HG02642 (cell line): Measurements from ENCODE around the gene FOXL2.

Experiments used
- ATAC-seq: cut with Tn5 transposase; IDR thresholded peaks from one replicate; pipeline ENCODE4 v1.9.1; 2021; ENCODE audit warnings: mild to moderate bottlenecking; ENCODE audit not compliant: unreplicated experiment, poor library complexity

FOXL2 gene

DNA sequence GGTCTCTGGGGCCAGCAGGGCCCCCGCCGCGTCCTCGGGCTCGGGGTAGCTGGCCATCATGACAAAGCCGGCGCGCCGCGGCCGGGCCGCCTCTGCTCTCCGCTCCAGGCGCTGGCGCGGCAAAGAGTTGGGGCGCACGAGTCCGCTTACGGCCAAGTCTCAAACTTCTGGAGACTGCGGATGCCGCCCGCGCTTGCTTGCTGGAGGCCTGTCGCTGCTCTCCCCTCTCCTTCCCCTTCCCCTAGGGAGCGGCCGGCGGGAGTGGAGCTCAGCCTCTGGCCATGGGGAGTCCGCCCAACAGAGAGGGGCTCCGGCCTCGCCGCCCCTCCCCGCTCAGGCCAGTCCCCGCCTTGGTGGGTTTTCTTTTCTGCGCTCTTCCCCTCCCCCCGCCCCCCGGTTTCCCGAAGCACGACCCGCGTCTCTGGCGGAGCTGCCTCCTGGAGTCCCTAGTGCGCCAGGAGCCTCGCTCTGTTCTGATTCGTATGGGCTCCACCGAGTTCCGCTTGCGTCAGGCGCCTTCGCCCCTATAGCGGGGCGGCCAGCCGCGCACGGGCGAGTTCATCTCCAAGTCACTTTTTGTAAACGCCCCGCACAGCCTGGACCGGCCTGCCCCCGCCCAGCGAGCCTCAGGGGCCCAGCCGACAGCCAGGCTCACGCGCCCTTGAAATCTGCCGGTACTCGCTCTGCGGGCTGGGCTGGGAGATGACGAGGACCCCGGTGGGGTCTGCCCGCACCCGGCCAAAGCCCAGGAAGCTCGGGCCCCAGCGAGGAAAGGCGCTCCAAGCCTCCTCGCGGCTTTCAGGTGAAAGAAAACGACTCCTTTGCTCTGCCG, at the start of gene FOXL2, which contains the start of gene FOXL2NB:
FOXL2 (minus strand) TSS at position 475 of the 832 bp plus-strand sequence; CDS start at position 60, 415 bp downstream.
FOXL2NB (plus strand) TSS at position 555 of the 832 bp plus-strand sequence; CDS start at position 703, 148 bp downstream.
- no peak for ATAC-seq

DNA sequence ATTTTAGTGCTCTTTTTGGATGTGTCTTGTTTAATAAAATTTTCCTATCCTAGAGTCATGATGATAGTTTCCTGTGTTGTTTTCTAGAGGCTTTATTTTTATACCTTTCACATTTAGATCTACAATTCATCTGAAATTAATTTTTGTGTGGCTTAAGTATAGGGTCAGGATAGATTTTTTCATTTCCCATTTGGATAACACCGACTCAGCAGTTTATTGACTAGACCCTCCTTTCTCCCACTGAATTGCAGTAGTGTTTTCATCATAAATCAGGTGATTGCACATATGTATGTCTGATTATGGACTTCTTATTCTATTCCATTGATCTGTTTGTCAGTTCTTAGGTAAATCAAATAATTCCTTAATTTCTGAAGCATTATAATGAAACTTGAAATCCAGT, 48.8 kb upstream of the FOXL2 start:
- no peak for ATAC-seq

DNA sequence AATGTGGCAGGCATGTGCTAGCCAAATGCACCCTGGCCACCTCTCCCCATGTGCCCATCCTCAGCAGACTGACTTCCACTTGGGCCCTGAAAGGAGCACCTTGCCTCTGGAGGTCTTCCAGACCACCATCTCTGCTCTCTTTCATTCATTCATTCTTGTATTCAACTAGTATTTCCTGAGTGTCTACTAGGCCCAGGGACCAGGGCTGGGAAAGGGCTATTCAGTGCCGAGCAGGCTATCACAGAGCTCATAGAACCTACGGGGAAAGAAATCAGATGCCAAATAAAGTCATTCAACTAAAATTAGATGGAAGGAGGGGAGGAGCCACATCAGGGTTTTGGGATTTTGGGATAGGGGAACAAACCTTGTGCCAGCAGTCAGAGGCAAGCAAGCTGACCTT, 40.2 kb upstream of the FOXL2 start:
- no peak for ATAC-seq

DNA sequence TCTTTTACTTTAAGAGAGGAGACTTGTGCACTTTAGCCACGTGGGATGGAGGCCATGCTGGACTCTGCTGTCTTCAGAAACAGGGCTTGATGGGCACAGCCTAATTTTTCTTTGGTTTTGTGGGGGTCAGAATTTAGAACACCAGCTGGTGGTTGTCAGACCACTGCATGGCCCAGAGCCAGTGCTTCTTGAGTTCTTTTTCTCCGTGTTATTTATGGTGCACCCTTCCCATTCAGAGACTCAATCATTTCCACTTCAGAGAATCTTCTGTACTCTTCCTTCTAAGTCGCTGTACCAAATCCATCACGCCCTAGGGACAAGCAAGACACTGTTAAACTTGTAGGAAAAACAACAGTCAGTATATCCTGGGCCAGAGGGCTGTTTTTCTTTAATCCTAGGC, 39.0 kb upstream of the FOXL2 start:
- ATAC-seq = no peak

DNA sequence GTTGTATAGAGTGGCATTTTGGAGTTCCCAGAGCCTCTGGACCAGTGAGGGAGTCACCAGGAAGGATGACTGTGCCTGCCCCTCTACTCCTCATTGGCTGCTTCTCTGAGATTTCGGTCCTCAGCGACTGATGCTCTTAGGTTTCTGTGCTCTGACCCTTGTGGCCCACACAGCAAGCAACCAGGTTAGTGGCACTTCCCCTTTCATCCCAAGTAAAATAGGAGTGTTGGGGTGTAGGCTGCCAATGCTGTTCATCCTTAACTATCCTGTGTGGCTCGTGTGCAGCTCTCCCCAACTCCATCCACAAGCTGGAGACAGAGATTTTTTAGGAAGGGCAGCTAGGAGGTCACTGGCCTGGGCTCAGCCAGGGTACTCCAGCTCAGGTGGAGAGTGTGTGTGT, 37.9 kb upstream of the FOXL2 start:
- ATAC-seq = no peak

DNA sequence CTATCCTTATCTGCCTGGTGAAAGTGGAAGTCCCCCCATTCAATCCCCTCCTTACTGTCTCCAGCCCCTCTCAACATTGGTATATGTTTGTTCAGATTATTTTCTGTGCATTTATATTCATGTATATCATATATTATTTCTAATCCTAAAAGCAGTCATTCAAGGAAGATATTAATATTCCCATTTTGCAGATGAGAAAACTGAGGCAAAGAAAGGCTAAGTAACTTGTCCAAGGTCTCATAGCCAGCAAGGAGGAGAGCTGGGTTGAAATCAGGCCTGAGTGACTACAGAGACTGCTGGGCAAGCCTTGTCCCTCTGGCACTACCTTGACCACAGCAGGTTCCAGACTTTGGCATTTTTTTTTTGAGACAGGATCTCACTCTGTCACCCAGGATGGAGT, 29.1 kb upstream of the FOXL2 start:
- no peak for ATAC-seq

DNA sequence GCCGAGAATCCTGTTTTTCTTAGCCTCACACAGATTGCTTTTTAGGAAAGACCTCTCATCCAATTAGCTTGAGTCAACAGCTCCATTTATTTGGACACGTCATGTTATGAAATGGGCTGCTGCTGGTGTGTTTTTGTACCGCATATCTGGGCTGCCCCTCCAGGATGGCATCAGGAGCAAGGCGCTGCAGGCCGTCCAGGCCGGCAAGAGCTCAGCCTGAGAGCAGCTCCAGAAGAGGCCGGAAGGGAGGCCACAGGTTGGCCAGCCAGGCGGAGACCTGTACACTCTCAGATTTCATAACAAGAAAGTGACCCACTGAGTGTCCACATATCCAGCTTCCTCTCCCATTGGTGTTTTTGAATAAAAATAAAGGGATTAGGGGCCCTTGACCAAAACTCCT, 28.4 kb upstream of the FOXL2 start:
- ATAC-seq = no peak

DNA sequence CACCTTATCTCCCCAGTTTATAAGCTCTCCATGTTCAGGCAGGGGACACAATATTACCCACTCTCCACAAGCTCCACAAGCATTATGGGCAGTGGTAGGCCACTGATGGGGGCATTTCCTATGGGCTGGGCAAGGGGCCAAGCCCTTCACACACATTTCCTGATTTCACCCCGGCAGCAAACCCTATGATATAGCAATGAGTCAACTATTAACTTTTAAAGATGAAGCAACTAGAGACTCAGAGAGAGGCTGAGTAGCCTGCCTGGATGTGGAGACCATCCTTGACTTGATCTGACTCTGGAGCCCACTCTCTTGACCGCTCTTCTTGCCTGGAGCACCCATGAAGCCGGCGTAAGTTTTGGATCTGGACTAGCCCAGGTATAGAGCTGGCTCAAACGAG, 27.5 kb upstream of the FOXL2 start:
- no peak for ATAC-seq

DNA sequence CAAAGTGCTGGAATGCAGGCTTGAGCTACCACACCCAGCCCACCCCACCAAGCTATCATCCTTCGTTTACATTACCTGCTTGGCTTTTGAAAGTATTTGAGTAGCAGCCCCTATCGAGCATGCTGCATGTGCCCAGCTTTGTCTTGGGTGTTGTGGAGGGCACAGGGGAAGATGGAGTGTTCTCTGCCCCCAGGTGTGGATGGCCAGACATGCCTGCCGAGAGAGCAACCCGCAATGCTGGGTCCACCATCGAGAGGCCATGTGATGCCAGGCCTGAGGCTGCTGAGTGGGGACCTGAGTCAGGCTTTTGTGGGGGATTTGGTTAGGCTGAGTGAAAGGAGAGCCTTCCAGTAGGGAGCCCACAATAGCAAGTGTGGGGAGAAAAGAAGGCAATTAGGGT, 26.0 kb upstream of the FOXL2 start:
- no peak for ATAC-seq

DNA sequence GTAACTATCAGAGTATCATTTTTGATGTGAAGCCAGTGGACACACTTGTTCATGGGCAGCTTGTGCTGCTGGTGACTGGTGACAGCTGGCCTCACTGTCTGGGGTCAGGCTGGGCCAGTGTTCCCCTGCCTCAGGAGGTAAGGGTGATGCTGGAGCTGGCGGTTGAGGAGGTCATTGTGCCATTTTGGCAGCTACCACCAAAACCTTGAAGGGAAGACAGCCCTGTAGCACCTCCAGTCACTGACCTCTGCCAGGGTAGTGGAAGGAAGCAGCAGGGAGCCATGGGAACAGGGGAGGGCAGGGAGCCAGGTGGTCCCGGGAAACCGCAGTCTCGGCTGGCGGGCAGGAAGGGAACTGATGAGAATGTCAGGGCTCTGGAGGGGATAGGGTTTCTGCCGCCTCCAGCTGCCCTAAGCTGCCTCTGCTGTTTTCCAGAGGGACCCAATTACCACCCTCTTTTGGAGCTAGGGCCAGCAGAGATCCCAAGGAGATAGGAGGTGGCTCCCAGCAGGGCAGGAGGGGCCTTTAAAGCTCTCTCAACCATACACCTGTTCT, 24.9 kb upstream of the FOXL2 start:
- no peak for ATAC-seq

DNA sequence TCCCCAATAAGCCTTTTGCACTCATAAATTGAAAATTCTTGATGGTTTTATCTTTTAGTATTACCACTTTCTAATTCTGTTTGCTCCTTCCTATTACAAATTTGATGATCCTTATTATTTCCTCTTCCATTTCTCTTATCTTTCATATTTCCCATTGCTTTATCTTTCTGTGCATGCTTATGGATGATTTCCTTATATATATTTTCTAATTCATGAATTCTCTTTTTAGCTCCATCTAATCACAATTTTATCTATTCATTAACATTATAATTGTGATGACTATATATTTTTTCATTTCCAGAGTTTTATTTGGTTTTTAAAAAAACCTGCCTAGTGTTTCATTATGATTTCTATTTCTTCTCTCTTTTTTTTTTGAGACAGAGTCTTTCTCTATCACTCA, 18.0 kb upstream of the FOXL2 start:
- no peak for ATAC-seq

DNA sequence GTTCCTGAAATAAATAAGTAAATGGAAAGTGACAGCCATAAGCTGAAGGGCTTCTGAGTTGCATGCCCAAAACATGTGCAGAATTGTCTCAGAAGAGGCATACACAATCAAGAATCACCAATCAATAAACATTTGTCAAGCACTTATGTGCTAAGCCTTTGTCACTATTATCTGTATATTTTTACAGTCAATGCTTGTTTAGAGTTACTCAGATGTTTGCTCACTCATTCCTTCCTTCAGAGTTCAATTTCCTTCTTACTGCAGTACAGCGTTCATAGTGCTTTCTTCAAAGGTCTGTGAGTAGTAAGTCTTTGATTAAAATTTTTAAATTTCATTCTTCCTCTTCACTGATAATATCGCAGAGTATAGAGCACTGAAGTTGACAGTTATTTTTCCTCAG, 17.3 kb upstream of the FOXL2 start:
- no peak for ATAC-seq

DNA sequence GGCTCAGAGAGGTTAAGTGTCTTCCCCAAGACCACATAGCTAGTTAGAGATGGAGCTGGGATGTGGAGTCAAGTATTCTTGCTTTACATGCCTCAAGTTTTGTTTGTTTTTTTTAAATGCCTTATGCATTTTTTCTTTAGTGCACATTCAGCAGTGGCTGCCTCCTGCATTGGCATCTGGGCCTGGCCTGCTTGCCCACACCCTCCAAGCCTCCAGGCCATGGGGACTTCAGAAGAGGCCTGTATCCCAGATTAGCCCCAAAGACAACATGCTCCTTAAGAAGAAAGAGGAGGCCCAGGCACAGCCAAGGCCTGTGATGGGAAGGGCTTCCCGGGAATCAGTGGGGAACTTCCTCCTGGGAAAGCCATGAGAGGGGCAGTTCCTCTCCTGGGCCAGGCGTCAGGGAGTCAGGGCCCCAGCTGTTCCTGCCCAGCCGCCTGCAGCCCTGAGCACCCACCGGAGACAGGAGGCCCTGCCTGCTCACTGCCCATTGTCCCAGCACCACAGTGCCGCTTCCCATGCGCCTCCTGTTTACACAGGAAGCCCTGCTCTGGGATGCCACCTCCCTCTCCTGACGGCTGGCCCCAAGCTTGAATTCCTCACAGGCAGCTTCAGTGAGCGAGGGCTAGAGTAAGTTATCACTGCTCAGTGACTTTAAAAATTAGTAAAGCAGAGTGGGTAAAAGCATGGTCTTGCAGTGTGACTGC, 16.1 kb upstream of the FOXL2 start:
- no peak for ATAC-seq

DNA sequence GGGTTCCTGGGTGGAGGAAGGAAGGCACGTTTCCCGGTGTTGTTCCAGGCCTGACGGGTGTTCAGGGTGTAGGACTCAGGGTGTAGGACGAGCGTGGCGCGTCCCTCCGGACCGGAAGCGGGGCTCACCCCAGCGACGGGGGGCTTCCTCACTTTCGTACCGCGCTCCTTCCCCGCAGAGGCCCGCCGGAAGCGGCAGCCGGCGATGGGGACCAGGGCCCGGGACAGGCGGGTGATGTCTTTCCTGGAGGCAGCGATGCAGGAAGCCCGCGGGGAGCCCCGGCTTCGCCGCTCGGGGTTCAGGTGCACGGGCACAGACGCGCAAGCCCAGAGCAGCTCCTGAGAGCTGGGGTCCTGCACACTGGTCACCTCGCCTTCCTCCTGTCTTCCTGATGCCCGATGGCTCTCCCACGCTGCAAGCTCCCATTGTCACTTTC, 13.5 kb upstream of the FOXL2 start:
- ATAC-seq = no peak

DNA sequence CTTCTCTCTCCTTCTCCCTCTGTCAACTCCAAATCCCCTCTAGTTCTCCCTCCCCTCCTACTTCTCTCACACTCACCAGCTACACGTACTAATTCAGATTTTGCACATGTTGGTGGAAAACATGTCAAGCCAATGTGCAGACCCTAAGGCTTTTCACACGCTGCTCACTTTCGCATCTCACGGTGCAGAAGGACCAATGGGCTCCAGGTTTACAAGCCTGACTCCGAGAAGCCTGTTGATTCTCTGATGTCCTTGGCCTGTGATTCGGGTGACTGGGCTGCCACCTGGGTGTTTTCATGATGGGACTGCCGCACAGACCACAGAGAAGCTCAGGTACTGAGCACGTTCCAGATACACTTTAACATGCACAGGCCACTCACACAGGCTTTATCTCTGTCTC, 3.8 kb upstream of the FOXL2 start:
- no peak for ATAC-seq

DNA sequence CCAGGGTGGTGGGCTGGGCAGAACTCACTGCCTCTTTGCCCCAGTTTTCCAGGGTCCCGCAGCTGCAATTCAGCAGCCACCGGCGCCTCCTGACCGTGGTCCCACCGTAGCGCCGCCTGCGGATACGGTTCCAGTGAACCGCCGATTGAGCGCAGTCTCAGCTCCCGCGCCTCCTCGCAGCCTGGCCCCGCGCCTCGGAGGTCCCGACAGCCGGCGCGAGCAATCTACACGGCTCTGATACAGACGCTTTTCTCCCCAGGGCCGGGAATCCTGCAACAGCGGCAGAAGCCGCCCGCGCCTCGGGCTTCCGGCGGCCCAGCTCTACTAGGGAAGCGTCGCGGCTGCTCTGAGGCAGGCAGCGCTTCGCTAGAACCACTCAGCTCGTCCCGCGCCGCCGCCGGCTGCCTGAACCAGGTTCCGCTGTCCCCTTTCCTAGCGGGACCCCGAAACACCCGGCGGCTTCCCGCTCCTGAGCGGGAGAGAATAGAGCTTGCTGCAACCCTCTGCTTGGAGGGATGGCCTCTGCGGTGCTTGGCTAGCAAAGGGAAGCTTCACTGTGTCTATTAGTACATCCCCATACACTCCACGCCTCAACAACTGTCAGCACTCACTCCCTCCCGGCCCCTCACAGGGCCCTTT, 3.2 kb upstream of the FOXL2 start:
- no peak for ATAC-seq

DNA sequence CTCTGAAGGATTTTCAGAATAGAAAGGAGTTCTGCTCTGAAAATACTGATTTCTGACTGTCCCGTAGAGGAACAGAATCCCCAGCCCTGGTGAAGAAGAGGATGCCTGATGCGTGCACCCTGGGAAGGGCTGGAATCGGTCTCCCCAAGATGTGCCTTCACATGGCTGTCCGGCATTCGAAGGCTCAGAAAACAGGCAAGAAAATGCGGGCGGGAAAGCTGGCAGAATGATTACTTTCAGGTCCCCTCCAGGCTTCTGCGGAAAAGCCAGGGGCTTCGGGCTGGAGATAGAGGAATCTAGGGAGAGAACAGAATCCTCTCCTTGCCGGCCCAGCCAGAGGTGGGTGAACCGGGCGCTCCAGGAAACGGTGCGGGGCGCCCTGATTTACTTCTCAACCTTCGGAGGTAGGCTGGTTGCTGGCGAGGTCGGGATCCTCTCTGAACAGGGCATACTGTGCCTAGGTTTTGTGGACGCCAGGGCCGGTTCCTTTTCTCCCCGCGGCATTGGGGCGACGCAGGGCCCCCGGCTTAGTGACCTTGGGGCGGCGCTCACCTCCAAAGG, 2.6 kb upstream of the FOXL2 start:
- no peak for ATAC-seq

DNA sequence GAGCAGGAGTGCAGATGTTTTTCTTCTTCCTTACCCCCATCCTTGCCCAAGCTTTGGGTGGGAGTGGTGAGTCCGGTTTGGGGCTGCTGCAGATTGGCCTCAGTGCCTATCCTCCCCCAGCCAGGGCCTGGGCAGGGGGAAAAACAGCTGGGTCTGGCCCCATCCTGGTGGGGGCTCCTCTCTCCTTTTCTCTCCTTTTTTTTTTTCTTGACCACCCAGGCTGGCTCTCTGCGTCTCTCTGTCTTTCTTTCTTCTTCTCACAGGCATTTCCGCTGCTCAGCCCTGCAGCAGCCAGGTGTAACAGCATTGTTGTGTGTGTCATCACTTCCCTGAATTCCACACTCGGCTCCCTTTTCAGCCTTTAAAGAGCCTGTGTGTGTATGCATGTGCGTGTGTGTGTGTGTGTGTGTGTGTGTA, 2.1 kb upstream of the FOXL2 start:
- ATAC-seq = no peak

DNA sequence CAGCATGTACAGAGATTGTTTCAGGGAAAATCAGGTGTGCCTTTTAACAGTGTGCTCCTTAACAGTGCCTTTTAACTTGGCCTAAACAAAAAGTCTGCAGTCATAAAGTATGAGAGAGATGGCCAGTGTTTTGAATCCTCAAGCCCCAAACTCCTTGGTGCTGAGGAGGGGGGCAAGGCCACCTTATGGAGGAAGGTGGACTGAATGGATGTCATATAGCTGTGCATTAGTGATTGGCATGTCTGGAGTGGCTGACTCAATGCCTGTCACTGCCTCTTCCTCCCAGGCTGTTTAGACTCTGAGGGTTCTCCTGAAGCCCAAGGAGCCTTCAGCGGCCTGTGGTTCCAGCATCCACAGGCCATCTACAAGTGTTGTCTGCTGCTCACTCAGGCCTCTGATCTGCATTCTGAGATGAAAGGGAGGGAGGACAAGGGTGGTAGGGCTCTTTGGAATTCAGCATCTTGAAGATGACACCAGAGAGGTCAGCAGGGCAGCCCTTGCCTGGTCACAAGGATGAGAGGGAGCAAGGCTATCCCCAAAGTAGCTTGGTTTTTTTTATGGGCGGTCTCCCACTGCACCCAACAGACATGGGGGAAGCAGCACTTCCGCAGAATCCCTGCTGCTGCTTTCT, 1.5 kb upstream of the FOXL2 start:
- no peak for ATAC-seq

DNA sequence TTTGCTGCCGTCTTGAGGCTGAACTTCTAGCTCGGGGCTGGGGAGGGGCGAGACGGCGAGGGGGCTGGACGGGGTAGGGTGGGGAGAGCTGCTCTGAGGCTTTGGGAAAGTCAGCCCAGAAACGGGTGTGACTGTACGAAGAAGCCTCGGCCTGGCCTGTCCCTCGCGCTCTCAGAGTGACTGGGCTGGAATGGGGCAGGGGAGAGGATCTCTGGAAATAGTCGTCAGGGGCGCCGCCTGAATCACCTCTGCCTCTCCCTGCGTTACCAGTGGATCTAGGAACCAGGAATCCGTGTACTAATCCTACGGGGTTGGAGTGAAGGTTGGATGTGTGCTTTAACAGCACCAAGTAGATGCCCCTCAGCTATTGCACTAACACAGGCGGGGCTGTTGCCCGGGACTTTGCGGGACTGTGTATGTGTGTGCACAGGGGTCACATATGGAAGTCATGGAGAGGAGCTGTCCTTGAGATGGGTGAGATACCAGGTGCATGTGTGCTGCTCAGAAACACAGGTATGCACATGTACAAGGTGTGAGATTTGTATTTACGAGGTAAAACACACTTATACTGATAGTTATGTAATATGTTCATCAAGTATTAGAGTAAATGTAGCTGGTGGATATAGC, 671 bp upstream of the FOXL2 start:
- ATAC-seq = no peak
